K562 (cell line): Measurements from ENCODE around the gene UQCR11. TPM values are rescaled to one million over a fixed set of nuclear protein-coding genes. Genes with fewer than 3 reads are reported as not detected.

Source experiments
- CREB1 ChIP-seq, 2 experiments: sonication (generic) in 1 of 2; formaldehyde crosslinking in 1 of 2; IDR thresholded peaks; 2 replicates each; pipeline versions ENCODE4 v1.6.1 to v1.8.0; 2012 to 2022; ENCODE audit warnings: inconsistent platforms in 1 of 2, mild to moderate bottlenecking in 1 of 2, missing genetic modification reagents in 1 of 2, moderate library complexity in 1 of 2
- DMBX1 ChIP-seq: fragments of 250-450 bp; sonication (Bioruptor Pico); IDR thresholded peaks from 2 replicates; pipeline ENCODE4 v1.8.0; 2022; ENCODE audit warnings: inconsistent platforms, mild to moderate bottlenecking, moderate library complexity, borderline replicate concordance
- FIP1L1 ChIP-seq: fragments of 200-400 bp; formaldehyde crosslinking; IDR thresholded peaks from 2 replicates; pipeline ENCODE4 v1.6.1; 2018; ENCODE audit warnings: mild to moderate bottlenecking, low read depth, low read length; ENCODE audit not compliant: poor library complexity, severe bottlenecking
- HDAC6 ChIP-seq: IDR thresholded peaks from 2 replicates; pipeline ENCODE4 v1.6.1; 2012; ENCODE audit warnings: low read depth, mild to moderate bottlenecking, control low read depth, inconsistent platforms, low read length, moderate library complexity
- HEY1 ChIP-seq: fragments of 250-450 bp; sonication (Bioruptor Pico); IDR thresholded peaks from 2 replicates; pipeline ENCODE4 v1.5.0; 2020; ENCODE audit warnings: mild to moderate bottlenecking, moderate library complexity, borderline replicate concordance
- ILK ChIP-seq: fragments of 450-650 bp; IDR thresholded peaks from 2 replicates; pipeline ENCODE4 v1.6.1; 2016; ENCODE audit warnings: missing genetic modification characterization, low read depth, mild to moderate bottlenecking, missing compliant biosample characterization, moderate library complexity, borderline replicate concordance
- NONO ChIP-seq, 2 experiments: fragments of 200-400 bp in 1 of 2; fragments of 450-650 bp in 1 of 2; formaldehyde crosslinking in 1 of 2; IDR thresholded peaks; 2 replicates each; pipeline ENCODE4 v1.6.1; 2017; ENCODE audit warnings: low read depth in 2 of 2, mild to moderate bottlenecking in 2 of 2, moderate library complexity in 2 of 2, low read length in 1 of 2
- PHB ChIP-seq: fragments of 250-450 bp; sonication (Bioruptor Pico); IDR thresholded peaks from 2 replicates; pipeline ENCODE4 v1.5.0; 2021
- PHTF2 ChIP-seq: fragments of 250-450 bp; sonication (Bioruptor Pico); IDR thresholded peaks from 2 replicates; pipeline ENCODE4 v1.5.0; 2021; ENCODE audit warnings: mild to moderate bottlenecking
- POLR3A ChIP-seq: IDR thresholded peaks from 2 replicates; pipeline ENCODE4 v1.6.1; 2011; ENCODE audit warnings: borderline replicate concordance, mild to moderate bottlenecking, moderate library complexity; ENCODE audit not compliant: insufficient read length, insufficient read depth; ENCODE audit errors: extremely low read depth
- SRSF1 ChIP-seq: fragments of 200-400 bp; formaldehyde crosslinking; IDR thresholded peaks from 2 replicates; pipeline ENCODE4 v1.6.1; 2017; ENCODE audit warnings: mild to moderate bottlenecking, low read depth, low read length, moderate library complexity
- ZNF143 ChIP-seq: sonication (generic); formaldehyde crosslinking; IDR thresholded peaks from 2 replicates; pipeline ENCODE4 v1.9.0; 2022; ENCODE audit warnings: mild to moderate bottlenecking, missing genetic modification reagents
- ZNF165 ChIP-seq: fragments of 250-450 bp; sonication (Bioruptor Pico); IDR thresholded peaks from 2 replicates; pipeline ENCODE4 v1.4.0; 2020; ENCODE audit warnings: borderline replicate concordance
- ZNF561 ChIP-seq: fragments of 450-650 bp; formaldehyde crosslinking; conservative IDR thresholded peaks from 2 replicates; pipeline ENCODE4 v1.4.0; 2020; ENCODE audit warnings: mild to moderate bottlenecking, moderate library complexity
- polyA plus RNA-seq, 8 experiments: library from polyadenylated mRNA; depleted of rRNA in 4 of 8; stranded (reverse) in 5 of 8; unstranded in 3 of 8; fragments of >200 nt; fragmentation: Nextera tagmentation in 2 of 8; fragmentation: Illumina TruSeq in 1 of 8; extraction: Ambion mirVana in 2 of 8; extraction: Trizol in 1 of 8; gene quantifications; 2 replicates each; pipeline versions ENCODE4 v1.2.1 to v1.2.3, GENCODE V29; 2011 to 2014; ENCODE audit warnings: inconsistent platforms in 1 of 8, missing spikeins in 1 of 8
- total RNA-seq, 7 experiments: library from RNA; depleted of rRNA in 6 of 7; stranded (reverse); fragments of >200 nt in 6 of 7; fragmentation: Illumina TruSeq in 2 of 7; extraction: Trizol in 2 of 7; gene quantifications; 2 replicates each; pipeline versions ENCODE4 v1.2.1 to v1.2.3, GENCODE V29; 2011 to 2021; ENCODE audit warnings: low replicate concordance in 1 of 7
- TF ChIP-seq, protein P1 (sequence below): fragments of 450-650 bp; IDR thresholded peaks from 2 replicates; pipeline ENCODE4 v1.6.1; 2018; ENCODE audit warnings: mild to moderate bottlenecking, low read depth; ENCODE audit not compliant: partially characterized antibody
- TF ChIP-seq, protein P2 (sequence below): fragments of 450-650 bp; IDR thresholded peaks from 2 replicates; pipeline ENCODE4 v1.6.1; 2018; ENCODE audit not compliant: partially characterized antibody
- TF ChIP-seq, protein P3 (sequence below): sonication (generic); formaldehyde crosslinking; IDR thresholded peaks from 2 replicates; pipeline ENCODE4 v1.8.1; 2023; ENCODE audit warnings: missing genetic modification reagents, mild to moderate bottlenecking, borderline replicate concordance

The UQCR11 gene
- total and polyA plus RNA-seq, 9 of the 15 experiments (the other 6 are each of a cell fraction or from before 2014, with no cell fraction given) = 57.6 to 394 (median 259) TPM

DNA sequence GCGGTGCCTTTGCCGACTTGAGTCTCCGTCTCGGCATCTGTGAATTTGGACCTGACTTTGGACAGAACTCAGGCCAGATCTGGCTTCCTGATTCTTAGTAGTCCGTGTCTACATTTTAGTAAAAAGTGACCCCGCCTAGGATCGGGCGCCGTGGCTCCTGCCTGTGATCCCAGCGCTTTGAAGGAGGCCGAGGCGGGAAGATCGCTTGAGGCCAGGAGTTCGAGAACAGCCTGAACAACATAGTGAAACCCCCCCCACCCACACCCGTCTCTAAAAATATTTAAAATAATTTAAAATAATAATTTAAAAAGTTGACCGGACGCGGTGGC lies 48.0 kb upstream of the UQCR11 start (continued):
- TF ChIP-seq, protein P1, sequence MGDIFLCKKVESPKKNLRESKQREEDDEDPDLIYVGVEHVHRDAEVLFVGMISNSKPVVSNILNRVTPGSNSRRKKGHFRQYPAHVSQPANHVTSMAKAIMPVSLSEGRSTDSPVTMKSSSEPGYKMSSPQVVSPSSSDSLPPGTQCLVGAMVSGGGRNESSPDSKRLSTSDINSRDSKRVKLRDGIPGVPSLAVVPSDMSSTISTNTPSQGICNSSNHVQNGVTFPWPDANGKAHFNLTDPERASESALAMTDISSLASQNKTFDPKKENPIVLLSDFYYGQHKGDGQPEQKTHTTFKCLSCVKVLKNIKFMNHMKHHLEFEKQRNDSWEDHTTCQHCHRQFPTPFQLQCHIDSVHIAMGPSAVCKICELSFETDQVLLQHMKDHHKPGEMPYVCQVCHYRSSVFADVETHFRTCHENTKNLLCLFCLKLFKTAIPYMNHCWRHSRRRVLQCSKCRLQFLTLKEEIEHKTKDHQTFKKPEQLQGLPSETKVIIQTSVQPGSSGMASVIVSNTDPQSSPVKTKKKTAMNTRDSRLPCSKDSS = no peak
- no peak for TF ChIP-seq ILK (tag)
- TF ChIP-seq PHB (CRISPR knock-in tag) = no peak
- TF ChIP-seq POLR3A = peak; percentile 62
- TF ChIP-seq NONO (IDR thresholded peaks at IDR 0.05; ENCODE audit: low read depth in 2 of 2, low read length in 1 of 2) = 0 out of 4 replicates have a peak, but pooled peaks of 1 of the 2 experiments have one; percentile 56
- no peak for TF ChIP-seq FIP1L1
- TF ChIP-seq HDAC6 = no peak
- TF ChIP-seq, protein P2, sequence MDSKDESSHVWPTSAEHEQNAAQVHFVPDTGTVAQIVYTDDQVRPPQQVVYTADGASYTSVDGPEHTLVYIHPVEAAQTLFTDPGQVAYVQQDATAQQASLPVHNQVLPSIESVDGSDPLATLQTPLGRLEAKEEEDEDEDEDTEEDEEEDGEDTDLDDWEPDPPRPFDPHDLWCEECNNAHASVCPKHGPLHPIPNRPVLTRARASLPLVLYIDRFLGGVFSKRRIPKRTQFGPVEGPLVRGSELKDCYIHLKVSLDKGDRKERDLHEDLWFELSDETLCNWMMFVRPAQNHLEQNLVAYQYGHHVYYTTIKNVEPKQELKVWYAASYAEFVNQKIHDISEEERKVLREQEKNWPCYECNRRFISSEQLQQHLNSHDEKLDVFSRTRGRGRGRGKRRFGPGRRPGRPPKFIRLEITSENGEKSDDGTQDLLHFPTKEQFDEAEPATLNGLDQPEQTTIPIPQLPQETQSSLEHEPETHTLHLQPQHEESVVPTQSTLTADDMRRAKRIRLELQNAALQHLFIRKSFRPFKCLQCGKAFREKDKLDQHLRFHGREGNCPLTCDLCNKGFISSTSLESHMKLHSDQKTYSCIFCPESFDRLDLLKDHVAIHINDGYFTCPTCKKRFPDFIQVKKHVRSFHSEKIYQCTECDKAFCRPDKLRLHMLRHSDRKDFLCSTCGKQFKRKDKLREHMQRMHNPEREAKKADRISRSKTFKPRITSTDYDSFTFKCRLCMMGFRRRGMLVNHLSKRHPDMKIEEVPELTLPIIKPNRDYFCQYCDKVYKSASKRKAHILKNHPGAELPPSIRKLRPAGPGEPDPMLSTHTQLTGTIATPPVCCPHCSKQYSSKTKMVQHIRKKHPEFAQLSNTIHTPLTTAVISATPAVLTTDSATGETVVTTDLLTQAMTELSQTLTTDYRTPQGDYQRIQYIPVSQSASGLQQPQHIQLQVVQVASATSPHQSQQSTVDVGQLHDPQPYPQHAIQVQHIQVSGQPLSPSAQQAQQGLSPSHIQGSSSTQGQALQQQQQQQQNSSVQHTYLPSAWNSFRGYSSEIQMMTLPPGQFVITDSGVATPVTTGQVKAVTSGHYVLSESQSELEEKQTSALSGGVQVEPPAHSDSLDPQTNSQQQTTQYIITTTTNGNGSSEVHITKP = peak; percentile 11
- TF ChIP-seq PHTF2 (CRISPR knock-in tag) = no peak
- TF ChIP-seq HEY1 = no peak
- TF ChIP-seq ZNF143 (CRISPR knock-in tag) = no peak
- no peak for TF ChIP-seq ZNF561 (CRISPR knock-in tag)
- peak; percentile 49; the same call in 1 of the 2 replicates for TF ChIP-seq DMBX1 (CRISPR knock-in tag)
- TF ChIP-seq ZNF165 = 0 out of 2 replicates have a peak, but pooled peaks have one; percentile 19
- TF ChIP-seq, protein P3, sequence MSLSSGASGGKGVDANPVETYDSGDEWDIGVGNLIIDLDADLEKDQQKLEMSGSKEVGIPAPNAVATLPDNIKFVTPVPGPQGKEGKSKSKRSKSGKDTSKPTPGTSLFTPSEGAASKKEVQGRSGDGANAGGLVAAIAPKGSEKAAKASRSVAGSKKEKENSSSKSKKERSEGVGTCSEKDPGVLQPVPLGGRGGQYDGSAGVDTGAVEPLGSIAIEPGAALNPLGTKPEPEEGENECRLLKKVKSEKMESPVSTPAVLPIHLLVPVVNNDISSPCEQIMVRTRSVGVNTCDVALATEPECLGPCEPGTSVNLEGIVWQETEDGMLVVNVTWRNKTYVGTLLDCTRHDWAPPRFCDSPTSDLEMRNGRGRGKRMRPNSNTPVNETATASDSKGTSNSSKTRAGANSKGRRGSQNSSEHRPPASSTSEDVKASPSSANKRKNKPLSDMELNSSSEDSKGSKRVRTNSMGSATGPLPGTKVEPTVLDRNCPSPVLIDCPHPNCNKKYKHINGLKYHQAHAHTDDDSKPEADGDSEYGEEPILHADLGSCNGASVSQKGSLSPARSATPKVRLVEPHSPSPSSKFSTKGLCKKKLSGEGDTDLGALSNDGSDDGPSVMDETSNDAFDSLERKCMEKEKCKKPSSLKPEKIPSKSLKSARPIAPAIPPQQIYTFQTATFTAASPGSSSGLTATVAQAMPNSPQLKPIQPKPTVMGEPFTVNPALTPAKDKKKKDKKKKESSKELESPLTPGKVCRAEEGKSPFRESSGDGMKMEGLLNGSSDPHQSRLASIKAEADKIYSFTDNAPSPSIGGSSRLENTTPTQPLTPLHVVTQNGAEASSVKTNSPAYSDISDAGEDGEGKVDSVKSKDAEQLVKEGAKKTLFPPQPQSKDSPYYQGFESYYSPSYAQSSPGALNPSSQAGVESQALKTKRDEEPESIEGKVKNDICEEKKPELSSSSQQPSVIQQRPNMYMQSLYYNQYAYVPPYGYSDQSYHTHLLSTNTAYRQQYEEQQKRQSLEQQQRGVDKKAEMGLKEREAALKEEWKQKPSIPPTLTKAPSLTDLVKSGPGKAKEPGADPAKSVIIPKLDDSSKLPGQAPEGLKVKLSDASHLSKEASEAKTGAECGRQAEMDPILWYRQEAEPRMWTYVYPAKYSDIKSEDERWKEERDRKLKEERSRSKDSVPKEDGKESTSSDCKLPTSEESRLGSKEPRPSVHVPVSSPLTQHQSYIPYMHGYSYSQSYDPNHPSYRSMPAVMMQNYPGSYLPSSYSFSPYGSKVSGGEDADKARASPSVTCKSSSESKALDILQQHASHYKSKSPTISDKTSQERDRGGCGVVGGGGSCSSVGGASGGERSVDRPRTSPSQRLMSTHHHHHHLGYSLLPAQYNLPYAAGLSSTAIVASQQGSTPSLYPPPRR (CRISPR knock-in tag) = 0 out of 2 replicates have a peak, but pooled peaks have one; percentile 62
- no peak for TF ChIP-seq SRSF1
- no peak for TF ChIP-seq CREB1 (IDR thresholded peaks at IDR 0.05)
- no peak for TF ChIP-seq CREB1 (CRISPR knock-in tag; IDR thresholded peaks at IDR 0.05)
